ENCODE measurements around the gene PSTPIP2.
"Not testable (repeated sequence)": the region's sequence is repeated elsewhere in the genome, so short reads cannot be mapped to it uniquely, and the experiment has no call there.

The PSTPIP2 gene, protein sequence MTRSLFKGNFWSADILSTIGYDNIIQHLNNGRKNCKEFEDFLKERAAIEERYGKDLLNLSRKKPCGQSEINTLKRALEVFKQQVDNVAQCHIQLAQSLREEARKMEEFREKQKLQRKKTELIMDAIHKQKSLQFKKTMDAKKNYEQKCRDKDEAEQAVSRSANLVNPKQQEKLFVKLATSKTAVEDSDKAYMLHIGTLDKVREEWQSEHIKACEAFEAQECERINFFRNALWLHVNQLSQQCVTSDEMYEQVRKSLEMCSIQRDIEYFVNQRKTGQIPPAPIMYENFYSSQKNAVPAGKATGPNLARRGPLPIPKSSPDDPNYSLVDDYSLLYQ

DNA sequence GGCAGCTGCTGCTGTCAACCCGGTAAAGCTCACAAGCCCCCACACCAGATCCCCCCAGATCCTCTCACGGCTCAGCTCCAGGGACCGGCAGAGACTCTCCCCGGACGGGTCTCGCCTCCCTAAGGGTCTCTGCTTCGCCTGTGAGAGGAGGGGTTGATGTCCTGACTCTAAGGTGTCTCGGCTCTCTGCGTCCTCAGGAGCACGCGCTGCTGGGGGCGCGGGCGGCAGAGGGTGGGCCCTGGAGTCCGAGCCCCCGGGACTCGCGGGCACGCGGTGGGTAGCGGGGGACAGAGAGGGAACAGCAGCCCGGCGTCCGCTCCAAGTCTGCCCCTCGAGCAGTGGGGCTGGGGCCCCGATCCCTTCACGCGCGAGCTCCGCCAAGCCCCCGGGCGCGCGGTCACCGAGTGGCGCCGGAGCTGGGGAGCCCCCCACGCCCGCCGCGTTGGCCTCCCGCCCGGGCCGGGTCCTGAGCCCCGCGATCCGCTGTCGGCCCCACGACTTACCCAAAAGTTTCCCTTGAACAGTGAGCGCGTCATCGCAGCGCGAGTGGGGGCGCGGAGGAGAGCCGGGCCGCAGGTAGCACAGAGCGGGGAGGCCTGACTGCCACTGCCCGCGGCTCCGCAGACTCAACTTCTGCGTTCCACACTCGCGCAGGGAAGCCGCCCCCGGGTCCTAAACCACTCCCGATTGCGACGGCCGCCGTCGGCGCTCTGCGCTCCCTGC is at the start of gene PSTPIP2:
PSTPIP2 (minus strand) TSS at position 608 of the 723 bp plus-strand sequence; CDS start at position 536, 72 bp downstream.
- peak; percentile 84 for DNase-seq

GRCh38 chr18:46113751-46114150 is 41.7 kb upstream of the PSTPIP2 start:
- no peak for DNase-seq

GRCh38 chr18:46110406-46110805 is 38.3 kb upstream of the PSTPIP2 start:
- no peak for DNase-seq

DNA sequence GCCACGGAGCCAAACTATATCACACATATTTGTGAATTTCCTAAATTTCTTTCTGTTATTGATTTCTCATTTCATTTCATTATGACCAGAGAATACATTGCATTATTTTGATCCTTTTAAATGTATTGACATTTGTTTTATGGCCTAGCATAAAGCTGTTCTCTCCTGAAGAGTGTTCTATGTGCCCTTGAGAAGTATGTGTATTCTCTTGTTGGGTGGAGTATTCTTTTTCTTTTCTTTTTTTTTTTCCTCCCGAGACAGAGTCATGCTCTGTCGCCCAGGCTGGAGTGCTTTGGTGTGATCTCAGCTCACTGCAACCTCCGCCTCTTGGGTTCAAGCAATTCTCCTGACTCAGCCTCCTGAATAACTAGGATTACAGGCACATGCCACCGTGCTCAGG is 37.3 kb upstream of the PSTPIP2 start:
- no peak for DNase-seq

- DNase-seq = peak; percentile 94
Measured at GRCh38 chr18:46104128-46104911, 32.3 kb upstream of the PSTPIP2 start, which contains the start of gene HAUS1. HAUS1 (plus strand) TSS chr18:46104385; CDS start chr18:46104412, 27 bp downstream.

- DNase-seq = no peak
Measured at GRCh38 chr18:46099463-46099862, 27.4 kb upstream of the PSTPIP2 start.

DNA sequence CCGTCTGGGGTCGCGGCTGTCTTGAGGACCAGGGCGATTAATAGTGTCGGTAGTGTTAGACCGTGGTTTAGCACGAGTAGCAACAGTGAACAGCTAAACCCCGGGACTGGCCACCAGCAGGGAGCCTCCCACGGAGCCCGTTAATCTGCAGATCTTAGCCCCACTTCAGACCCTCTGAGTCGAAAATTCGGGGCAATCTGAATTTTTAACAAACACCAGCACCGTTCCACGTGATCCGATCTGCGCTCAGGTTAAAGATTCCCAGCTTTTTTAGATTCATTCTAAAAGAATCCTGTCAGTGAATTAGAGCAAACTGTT is 26.5 kb upstream of the PSTPIP2 start:
- no peak for DNase-seq

GRCh38 chr18:46097801-46098615 is 25.9 kb upstream of the PSTPIP2 start, which contains the start of gene ATP5F1A:
ATP5F1A (minus strand) TSS chr18:46098296; CDS start chr18:46098231, 65 bp downstream.
- DNase-seq = peak; percentile 98

DNA sequence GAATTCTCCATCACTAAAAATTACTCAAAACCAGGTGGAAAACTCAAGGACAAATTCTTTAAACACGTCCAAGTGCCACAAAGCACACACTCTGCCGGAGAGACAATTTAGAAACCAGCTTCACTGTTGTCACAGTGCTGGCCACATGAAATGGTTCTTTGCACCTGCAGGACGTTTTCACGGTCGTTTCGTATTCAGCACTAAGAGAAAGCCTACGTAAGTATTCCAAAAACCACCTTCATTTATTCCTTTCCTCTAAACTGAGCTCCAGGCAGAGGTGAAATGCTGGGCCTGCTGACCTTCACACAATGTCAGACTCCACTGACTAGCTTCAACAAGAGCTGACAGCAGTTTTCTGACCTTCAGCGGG is 25.4 kb upstream of the PSTPIP2 start:
- DNase-seq = no peak

DNA sequence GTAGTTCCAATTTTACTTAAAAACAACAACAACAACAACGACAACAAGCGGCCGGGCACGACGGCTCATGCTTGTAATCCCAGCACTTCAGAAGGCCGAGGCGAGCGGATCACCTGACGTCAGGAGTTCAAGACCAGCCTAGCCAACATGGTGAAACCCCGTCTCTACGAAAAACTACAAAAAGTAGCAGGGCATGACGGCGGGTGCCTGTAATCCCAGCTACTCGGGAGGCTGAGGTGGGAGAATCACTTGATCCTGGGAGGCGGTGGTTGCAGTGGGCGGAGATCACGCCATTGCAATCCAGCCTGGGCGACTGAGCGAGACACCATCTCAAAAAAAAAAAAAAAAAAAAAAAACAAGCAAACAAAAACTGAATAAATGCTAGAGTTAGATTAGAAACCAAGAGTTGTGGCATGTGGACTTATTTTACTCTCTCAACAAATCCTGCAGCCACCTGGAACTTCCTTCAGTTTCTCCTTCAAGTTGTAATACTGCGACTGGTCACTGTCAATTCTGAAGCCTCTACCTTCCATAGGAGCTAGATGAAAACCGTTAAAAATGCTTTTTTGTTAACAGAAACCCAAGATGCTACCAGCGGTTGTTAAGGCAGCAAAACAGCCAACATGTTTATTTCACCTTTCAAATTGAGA is 24.7 kb upstream of the PSTPIP2 start:
- DNase-seq = peak; percentile 18

DNA sequence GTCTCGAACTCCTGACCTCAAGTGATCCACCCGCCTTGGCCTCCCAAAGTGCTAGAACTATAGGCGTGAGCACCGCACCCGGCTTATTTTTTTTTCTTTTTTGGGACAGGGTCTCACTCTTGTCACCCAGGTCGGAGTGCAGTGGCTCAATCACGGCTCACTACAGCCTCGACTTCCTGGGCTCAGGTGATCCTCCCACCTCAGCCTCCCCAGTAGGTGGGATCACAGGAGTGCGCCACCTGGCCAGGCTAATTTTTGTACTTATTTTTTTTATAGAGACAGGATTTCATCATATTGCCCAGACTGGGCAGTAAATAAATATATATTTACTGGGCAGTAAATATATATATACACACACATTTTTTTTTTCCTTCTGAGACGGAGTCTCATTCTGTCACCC is 23.5 kb upstream of the PSTPIP2 start:
- DNase-seq = no peak

GRCh38 chr18:46088501-46088900 is 16.4 kb upstream of the PSTPIP2 start:
- DNase-seq = not testable (repeated sequence)

DNA sequence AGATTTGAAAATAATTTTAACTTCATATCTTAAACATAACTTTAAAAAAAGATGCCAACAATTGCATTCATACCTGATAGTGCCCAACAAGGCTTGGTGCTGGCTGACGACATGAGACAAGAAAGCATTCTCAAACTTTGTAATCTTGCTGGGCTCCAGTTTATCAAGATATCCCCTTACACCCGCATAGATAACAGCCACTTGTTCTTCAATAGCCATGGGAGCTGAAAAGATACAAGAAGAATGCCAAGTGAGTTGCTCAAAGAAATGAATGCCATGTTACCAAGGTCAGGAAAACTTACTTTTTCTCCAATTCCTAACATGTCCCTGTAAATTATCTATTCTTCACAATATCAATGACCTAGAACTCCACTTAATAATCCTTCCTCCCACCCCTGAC is 12.4 kb upstream of the PSTPIP2 start:
- DNase-seq = no peak

DNA sequence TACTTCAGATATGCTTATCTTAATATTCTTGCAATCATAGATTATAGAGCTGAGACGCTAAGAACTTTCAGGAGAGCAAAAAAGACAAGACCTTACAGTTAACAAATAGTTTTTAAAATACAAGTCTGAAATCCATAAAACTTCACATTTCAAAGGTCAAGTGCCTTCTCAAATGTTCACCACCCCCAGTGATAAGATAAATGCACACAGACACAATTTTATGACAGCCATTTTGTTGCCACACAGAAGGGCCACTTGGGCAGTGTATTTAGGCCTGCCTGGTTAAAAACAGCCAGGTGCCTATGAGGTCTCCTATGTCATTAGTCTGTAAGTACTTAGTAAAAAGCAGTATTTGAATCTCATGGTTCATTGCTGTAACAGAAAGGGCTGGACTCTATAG is 8.1 kb upstream of the PSTPIP2 start:
- no peak for DNase-seq

DNA sequence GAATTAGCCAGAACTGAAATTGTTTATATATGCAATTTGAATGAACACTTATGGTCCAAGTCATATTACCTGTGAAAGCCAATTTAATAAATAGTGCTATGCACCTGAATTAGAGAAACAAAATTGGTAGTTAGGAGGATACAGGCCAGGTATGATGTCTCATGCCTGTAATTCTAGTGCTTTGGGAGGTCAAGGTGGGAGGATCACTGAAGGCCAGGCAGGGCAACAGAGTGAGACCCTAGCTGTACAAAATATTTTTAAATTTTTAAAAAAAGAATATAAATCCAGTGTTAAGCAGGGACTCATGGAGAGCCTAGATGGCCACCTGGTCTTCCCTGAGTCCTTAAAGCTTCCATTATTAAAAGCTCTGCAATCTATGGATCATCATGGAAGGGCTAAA is 7.3 kb upstream of the PSTPIP2 start:
- DNase-seq = no peak

GRCh38 chr18:46073474-46074331 is 1.6 kb upstream of the PSTPIP2 start:
- DNase-seq = peak; percentile 81

DNA sequence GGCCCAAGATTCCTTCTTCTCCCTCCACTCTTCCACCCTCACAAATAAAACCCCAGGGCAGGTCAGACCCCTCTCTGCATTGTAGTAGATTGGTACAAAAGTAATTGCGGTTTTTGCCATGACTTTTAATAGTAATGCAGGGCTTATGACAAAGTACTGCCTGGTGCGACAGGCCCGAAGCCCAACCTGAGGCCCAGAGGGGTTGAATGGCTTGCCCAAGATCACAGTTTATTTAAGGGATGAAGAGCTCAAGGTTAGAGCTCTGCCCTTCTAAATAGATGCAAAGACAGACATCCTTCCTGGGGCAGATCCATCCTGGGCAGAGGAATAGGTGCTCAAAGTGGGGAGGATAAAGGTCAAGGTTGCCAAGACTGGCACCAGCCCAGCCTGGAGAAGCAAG is 899 bp upstream of the PSTPIP2 start:
- DNase-seq = peak; percentile 11

DNA sequence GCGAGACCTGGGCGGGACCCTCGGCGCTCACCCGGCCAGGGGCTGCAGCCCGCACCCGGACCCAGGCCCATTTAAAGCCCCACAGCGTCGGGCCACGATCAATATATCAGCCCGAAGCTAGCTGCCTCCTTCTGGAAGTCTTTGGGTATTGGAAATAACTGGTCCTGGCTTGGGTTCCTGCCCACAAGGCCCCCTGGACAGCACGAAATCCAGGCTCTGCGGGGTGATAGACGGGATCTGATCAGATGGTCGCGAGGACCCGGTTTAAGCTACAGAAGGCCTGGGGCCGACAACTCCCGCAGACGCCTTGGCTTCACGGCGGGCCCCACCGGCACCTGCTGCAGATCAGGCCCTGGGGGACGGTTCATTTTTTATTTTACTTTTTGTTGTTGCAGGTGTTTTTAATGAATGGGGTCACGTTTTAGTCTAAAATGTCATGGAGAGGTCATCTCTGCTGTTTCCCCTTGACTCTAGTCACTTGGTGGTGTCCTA is 362 bp upstream of the PSTPIP2 start:
- no peak for DNase-seq

GRCh38 chr18:46070815-46071652 is 1.0 kb downstream of the PSTPIP2 start:
- DNase-seq = no peak

DNA sequence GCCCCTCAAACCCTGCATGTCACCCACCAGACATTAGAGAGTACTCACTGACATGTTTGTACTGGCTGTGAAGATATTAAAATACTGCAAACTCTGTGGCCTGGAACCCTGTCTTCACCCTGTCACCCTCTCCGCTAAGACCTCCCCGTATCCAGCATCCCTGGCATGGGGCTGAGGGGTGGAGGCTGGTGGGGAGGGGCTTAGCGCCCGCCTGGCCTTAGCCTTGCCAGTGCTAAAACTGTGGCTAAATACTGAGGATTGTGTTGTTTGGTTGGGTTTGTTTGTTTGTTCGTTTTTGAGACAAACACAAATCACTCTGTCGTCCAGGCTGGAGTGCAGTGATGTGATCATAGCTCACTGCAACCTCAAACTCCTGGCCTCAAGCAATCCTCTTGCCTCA is 1.8 kb downstream of the PSTPIP2 start:
- no peak for DNase-seq

Data from retina (tissue), 1 donor.